Cardiac atrium fibroblast (primary cell): ENCODE data around the gene RFPL2. TPM values are rescaled to one million over a fixed set of nuclear protein-coding genes. Genes with fewer than 3 reads are reported as not detected.

Experiments
- total RNA-seq: library from RNA; depleted of rRNA; stranded (reverse); fragments of >200 nt; gene quantifications from 2 replicates; pipeline ENCODE4 v1.2.3, GENCODE V29; 2015

The RFPL2 gene
- total RNA-seq: not detected in 2 replicates

DNA sequence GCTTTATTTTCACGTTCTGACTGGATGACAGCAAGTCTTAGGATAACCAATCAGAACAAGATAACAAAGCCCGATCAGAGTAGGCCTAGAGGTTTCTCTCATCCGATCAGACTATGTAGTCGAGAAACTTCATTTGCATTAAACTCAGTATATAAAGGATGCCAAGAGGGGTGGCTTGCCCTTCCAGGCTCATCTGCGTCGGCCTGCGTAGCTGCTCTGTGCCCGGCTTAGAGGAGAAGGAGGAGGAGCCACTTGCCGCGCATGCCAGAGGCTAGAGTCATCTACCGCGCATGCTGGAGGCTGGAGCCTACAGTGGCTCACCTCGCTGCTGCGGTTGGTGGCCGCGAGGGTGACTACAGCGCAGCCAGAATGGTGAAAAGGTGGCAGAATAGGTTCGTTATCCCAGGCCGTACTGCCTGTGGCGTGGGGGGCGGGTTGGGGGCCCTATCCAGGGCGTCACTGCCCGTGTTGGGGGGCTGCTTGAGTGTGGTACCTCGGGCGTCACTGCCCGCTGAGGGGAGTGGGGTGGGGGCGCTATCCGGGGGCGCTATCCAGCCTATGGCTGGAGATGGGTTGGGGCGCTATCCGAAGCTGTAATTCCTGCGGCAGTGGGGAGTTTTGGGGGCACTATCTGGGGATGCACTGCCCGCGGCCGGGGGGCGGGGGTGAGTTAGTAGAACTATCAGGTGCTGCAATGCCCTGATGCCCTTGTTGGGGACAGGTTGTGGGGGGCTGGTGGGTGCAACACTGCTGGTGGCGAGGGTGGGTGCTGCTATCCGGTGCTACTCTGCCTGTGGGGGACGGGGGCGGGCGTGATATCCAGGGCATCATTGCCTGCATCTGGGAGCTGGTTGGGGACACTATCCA, at the start of gene RFPL2:
Gene RFPL2, minus strand, starts transcription at position 218 of the 867 bp plus-strand sequence. CDS start 2,622 bp downstream, outside the sequence.

GRCh38 chr22:32158712-32159533, 46.0 kb downstream of the RFPL2 start, which contains the start of gene C22orf42:
Gene C22orf42, minus strand, starts transcription at chr22:32159303. Its CDS starts 88 bp downstream, at chr22:32159215.

Other genes with a start within 250 kb of the RFPL2 start
- not detected in 2 replicates for gene SLC5A1, start 161.8 kb downstream of the RFPL2 start, total RNA-seq
- not detected in 2 replicates for gene C22orf42, start 45.8 kb downstream of the RFPL2 start, total RNA-seq
- not detected in 2 replicates for gene SLC5A4, start 50.3 kb upstream of the RFPL2 start, total RNA-seq
- gene RFPL3, start 152.8 kb upstream of the RFPL2 start, total RNA-seq: not detected in 2 replicates
- gene RTCB, start 207.2 kb upstream of the RFPL2 start, total RNA-seq: 75.8 and 78.3 TPM in 2 replicates